Right lobe of liver (tissue), 4 donors: ENCODE results near the gene EXOC3.

Experiments used
- CTCF ChIP-seq, 4 donors: fragments of 200-600 bp in 3 of 4; fragments of 450-650 bp in 1 of 4; IDR thresholded peaks; one replicate each; pipeline versions ENCODE4 v1.5.1 to v1.8.0; 2016 to 2022; ENCODE audit warnings: antibody characterized with exemption in 4 of 4, mild to moderate bottlenecking in 2 of 4
- POLR2A ChIP-seq: fragments of 450-650 bp; IDR thresholded peaks from one replicate; pipeline ENCODE4 v1.6.1; 2017; ENCODE audit warnings: antibody characterized with exemption, mild to moderate bottlenecking
- donor health status: DM: no; HTN: no; CAD: no.
- donor health status: DM: no; HTN: no; CAD: no.
- donor health status: DM: no; HTN: yes; CAD: no.

- TF ChIP-seq CTCF (IDR thresholded peaks at IDR 0.05) (no peak), POLR2A (no peak)
These were observed 26.9 kb downstream of the EXOC3 start for GRCh38 chr5:469752-470483.
